Measurements from ENCODE around the gene ATP8B3. TPM values are rescaled to one million over a fixed set of nuclear protein-coding genes. Genes with fewer than 3 reads are reported as not detected.

ATP8B3 gene
- total and polyA plus RNA-seq, 2 of the 13 experiments (the other 11 are each of a cell fraction or from before 2014, with no cell fraction given): 2.6 to 5.9 TPM

DNA sequence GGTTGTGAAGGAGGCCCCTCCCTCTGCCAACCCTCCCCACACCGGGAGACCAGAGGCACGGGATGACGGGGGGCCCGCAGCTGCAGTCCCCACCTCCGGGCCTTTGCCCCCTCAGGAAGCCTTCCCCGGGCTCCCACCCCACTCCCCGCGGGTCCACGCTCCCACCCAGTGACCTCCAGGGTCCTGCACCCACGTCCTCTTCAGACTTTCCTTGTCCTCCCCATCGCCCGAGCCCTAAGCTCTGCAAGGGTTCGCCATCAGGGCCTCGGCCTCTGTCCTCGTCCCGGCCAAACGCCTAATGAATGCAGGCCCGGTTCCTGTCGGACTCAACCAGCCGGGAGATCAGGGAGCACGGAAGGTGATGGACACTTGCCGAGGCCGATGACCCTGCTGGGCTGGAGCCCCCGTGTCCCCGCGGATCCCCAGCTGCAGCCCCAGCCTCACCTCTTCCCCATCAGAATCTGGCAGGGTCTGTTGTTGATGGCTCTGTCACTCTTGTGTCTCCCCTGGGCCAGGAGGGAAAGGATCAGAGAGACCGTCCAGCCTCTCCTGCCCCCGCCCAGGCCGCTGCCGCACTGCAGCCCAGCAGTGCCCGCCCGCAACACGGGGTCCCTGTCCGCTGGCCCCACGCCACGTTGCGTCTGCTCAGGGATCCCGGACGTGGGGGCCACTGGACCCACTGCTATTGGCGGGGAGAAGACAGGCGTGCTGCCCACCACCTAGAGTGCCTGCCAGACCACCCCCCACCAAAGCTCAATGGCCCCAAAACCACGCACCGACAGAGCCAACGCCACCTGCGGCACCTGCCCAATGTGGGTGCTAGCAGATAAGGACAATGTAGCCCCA, 5.7 kb downstream of the ATP8B3 start:
- WGBS (ENCODE audit: low lambda C conversion rate): 90% methylated on average over 23 of the region's 45 CpGs
- Histone ChIP-seq H3K9me3 (ENCODE audit: low read length) (no peaks in the 10 kb centered on the region), H3K9ac (ENCODE audit: insufficient read depth, low read depth, low read length) (no peak overlapping the region), H3K4me2 (ENCODE audit: low read depth, low read length) (no peak overlapping the region), H3K36me3 (replicated peaks in 1 of 2; ENCODE audit: control insufficient read depth in 1 of 2, insufficient read depth in 2 of 2, low read length in 2 of 2) (no peaks in the 10 kb centered on the region), H3K79me2 (ENCODE audit: insufficient read depth, low read length) (no peaks in the 10 kb centered on the region), H3K27ac (ENCODE audit: extremely low read length, insufficient read depth, low read length) (no peak overlapping the region), H3K4me3 (replicated peaks in 1 of 3; ENCODE audit: insufficient read depth in 1 of 3, low read depth in 2 of 3, low read length in 3 of 3) (no peak overlapping the region), H3K4me1 (ENCODE audit: insufficient read depth, low read length) (peaks cover 1% of the 10 kb centered on the region; the same call in 1 of the 2 replicates), H3K27me3 (ENCODE audit: control insufficient read depth in 1 of 2, insufficient read depth in 2 of 2, low read length in 2 of 2) (no peaks in the 10 kb centered on the region; a peak in 1 of 5 replicates), H2AFZ (ENCODE audit: low read length) (no peak overlapping the region), H4K20me1 (ENCODE audit: insufficient read depth, low read length) (no peaks in the 10 kb centered on the region)
- no peak for TF ChIP-seq FOXC1 (CRISPR knock-in tag; IDR thresholded peaks at IDR 0.05; ENCODE audit: borderline replicate concordance)
- TF ChIP-seq KDM5B (CRISPR knock-in tag; IDR thresholded peaks at IDR 0.05; ENCODE audit: borderline replicate concordance): no peak
- TF ChIP-seq, protein P1, sequence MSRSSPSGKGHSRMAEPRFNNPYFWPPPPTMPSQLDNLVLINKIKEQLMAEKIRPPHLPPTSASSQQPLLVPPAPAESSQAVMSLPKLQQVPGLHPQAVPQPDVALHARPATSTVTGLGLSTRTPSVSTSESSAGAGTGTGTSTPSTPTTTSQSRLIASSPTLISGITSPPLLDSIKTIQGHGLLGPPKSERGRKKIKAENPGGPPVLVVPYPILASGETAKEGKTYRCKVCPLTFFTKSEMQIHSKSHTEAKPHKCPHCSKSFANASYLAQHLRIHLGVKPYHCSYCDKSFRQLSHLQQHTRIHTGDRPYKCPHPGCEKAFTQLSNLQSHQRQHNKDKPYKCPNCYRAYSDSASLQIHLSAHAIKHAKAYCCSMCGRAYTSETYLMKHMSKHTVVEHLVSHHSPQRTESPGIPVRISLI (CRISPR knock-in tag; IDR thresholded peaks at IDR 0.05; ENCODE audit: borderline replicate concordance): no peak
- no peak for TF ChIP-seq ZNF317 (CRISPR knock-in tag; IDR thresholded peaks at IDR 0.05)
- TF ChIP-seq KLF9 (CRISPR knock-in tag; IDR thresholded peaks at IDR 0.05; ENCODE audit: low read depth): no peak
- TF ChIP-seq YEATS2 (CRISPR knock-in tag; IDR thresholded peaks at IDR 0.05; ENCODE audit: borderline replicate concordance): no peak
- no peak for TF ChIP-seq NR2F1 (CRISPR knock-in tag; IDR thresholded peaks at IDR 0.05)
- no peak for TF ChIP-seq JARID2 (CRISPR knock-in tag; IDR thresholded peaks at IDR 0.05; ENCODE audit: insufficient replicate concordance)
- TF ChIP-seq CCDC6 (CRISPR knock-in tag; IDR thresholded peaks at IDR 0.05): no peak
- TF ChIP-seq, protein P2, sequence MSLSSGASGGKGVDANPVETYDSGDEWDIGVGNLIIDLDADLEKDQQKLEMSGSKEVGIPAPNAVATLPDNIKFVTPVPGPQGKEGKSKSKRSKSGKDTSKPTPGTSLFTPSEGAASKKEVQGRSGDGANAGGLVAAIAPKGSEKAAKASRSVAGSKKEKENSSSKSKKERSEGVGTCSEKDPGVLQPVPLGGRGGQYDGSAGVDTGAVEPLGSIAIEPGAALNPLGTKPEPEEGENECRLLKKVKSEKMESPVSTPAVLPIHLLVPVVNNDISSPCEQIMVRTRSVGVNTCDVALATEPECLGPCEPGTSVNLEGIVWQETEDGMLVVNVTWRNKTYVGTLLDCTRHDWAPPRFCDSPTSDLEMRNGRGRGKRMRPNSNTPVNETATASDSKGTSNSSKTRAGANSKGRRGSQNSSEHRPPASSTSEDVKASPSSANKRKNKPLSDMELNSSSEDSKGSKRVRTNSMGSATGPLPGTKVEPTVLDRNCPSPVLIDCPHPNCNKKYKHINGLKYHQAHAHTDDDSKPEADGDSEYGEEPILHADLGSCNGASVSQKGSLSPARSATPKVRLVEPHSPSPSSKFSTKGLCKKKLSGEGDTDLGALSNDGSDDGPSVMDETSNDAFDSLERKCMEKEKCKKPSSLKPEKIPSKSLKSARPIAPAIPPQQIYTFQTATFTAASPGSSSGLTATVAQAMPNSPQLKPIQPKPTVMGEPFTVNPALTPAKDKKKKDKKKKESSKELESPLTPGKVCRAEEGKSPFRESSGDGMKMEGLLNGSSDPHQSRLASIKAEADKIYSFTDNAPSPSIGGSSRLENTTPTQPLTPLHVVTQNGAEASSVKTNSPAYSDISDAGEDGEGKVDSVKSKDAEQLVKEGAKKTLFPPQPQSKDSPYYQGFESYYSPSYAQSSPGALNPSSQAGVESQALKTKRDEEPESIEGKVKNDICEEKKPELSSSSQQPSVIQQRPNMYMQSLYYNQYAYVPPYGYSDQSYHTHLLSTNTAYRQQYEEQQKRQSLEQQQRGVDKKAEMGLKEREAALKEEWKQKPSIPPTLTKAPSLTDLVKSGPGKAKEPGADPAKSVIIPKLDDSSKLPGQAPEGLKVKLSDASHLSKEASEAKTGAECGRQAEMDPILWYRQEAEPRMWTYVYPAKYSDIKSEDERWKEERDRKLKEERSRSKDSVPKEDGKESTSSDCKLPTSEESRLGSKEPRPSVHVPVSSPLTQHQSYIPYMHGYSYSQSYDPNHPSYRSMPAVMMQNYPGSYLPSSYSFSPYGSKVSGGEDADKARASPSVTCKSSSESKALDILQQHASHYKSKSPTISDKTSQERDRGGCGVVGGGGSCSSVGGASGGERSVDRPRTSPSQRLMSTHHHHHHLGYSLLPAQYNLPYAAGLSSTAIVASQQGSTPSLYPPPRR (CRISPR knock-in tag; IDR thresholded peaks at IDR 0.05; ENCODE audit: borderline replicate concordance): no peak
- TF ChIP-seq KLF6 (CRISPR knock-in tag; IDR thresholded peaks at IDR 0.05): no peak
- no peak for TF ChIP-seq ZNF333 (CRISPR knock-in tag; IDR thresholded peaks at IDR 0.05; ENCODE audit: borderline replicate concordance)
- TF ChIP-seq, protein P3, sequence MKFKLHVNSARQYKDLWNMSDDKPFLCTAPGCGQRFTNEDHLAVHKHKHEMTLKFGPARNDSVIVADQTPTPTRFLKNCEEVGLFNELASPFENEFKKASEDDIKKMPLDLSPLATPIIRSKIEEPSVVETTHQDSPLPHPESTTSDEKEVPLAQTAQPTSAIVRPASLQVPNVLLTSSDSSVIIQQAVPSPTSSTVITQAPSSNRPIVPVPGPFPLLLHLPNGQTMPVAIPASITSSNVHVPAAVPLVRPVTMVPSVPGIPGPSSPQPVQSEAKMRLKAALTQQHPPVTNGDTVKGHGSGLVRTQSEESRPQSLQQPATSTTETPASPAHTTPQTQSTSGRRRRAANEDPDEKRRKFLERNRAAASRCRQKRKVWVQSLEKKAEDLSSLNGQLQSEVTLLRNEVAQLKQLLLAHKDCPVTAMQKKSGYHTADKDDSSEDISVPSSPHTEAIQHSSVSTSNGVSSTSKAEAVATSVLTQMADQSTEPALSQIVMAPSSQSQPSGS (CRISPR knock-in tag; IDR thresholded peaks at IDR 0.05): no peak
- TF ChIP-seq ZNF225 (CRISPR knock-in tag; IDR thresholded peaks at IDR 0.05): no peak
- intact Hi-C loops (cut with micrococcal nuclease; ENCODE audit: unreplicated experiment) (no loop called here), in situ Hi-C loops (cut with HindIII; ENCODE audit: extremely low pct_ligation_motif_present, low pct_unique_long_range_greater_than_20kb) (no loop called here)
- DNase-seq (ENCODE audit: low spot score): no peak
- POLR2A ChIA-PET: no interaction called here
- FAIRE-seq: no peak
- no TSS peak for BruUV-seq (replicated peaks)
- ATAC-seq: no peak
- CTCF ChIA-PET (ENCODE audit: low intra/inter-chr PET ratio, low total read pairs): no interaction called here
